ENCODE results near the gene CD82. TPM values are rescaled to one million over a fixed set of nuclear protein-coding genes. Genes with fewer than 3 reads are reported as not detected.
"Not testable (repeated sequence)": the region's sequence is repeated elsewhere in the genome, so short reads cannot be mapped to it uniquely, and the experiment has no call there.

Gene CD82
- polyA plus RNA-seq, 3 donors: 14.6 to 20.4 (median 17.8) TPM

DNA sequence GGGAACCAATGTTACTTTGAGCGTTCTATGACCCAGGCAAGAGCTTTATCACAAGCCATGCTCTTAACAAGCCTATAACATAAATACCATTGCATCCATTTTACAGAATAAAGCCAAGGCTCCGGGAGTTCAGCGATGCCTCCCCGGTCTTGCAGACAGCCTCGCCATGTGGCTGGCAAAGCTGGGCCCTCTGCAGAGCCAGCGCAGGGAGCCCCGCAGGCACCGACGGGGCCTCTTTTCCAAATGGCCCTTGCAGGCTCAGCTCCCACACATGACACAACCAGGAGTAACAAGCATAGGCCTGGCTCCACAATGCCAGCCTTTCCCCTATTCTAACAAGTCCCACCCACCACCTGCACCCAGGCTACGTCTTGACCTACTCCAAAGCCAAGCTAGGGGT, 89.1 kb downstream of the CD82 start:
- no peak for DNase-seq (ENCODE audit: low read depth in 3 of 3, low spot score in 2 of 3)

DNA sequence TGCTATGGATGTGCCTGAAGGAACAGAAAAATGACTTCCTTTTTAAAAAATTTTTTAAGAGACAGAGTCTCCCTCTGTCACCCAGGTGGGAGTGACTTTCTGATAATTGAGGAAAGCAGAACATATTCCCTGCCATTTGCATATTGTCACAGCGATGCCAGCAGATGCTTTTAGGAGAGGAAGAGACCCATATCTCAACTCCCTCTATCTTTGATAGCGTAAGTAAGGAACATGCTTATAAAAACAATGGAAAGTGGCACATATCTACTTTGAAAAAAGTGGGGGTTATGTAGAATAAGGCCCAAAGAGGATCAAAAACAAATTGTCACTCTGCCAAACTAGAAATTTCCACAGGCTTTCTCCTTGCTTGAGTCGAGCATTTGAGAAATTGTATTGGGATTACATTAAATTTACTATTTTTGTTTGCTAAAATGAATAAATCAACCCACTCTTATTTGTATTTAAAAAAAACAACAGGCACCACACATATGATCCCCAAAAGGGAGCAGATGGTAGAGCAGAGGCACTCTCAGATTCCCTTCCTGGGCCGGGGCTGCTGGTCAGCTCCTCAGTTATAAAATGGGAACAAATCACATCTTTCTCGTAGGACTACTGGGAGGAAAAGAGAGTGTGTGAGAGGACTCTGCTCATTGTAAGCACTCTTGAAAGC, 92.5 kb downstream of the CD82 start:
- no peak for DNase-seq (ENCODE audit: low read depth in 3 of 3, low spot score in 2 of 3)

DNA sequence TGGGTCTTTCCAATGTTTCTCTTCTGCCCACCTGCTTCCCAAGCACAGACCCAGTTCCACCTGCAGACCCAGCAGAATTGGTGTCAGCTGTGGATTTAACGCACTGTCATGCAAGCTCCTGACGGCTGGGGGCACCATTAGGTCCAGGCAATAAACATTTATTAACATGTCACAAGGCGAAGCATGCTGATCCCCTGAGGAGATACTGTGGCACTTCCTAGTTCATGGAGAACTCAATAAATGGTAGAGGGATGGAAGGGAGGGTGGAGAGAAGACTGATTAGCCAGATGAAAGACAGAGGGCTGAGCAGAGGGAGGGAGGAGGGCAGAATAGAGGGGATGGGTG, 93.0 kb downstream of the CD82 start:
- DNase-seq (ENCODE audit: low read depth in 3 of 3, low spot score in 2 of 3): no peak

DNA sequence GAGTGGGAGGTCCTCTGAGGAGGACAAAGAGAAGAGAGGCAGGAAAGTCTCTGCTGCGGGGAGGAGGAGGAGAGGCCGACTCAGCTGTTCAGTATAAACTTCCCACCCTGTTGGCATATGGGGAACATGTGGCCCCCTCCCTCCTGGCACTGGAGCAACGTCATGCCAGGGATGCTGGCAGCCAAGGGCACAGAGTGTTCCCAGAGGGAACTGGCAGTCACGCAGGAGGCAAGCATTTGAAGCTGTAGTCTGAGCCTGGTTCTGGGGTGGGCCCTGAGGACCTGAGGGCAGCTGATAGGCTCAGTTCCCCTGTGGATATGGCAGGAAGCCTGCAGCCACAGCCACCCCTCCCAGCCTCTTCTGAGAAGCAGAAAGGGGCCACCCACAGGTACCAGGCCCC, 94.2 kb downstream of the CD82 start:
- no peak for DNase-seq (ENCODE audit: low read depth in 3 of 3, low spot score in 2 of 3)

DNA sequence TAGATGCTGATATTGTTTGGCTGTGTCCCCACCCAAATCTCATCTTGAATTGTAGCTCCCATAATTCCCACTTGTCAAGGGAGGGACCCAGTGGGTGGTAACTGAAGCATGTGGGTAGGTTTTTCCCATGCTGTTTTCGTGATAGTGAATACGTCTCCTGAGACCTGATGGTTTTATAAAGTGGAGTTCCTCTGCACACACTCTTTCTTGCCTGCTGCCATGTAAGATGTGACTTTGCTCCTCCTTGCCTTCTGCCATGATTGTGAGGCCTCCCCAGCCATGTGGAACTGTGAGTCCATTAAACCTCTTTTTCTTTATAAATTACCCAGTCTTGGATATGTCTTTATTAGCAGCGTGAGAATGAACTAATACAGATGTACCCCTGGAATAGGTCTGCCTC, 95.1 kb downstream of the CD82 start:
- not testable (repeated sequence) for DNase-seq (ENCODE audit: low read depth in 3 of 3, low spot score in 2 of 3)

DNA sequence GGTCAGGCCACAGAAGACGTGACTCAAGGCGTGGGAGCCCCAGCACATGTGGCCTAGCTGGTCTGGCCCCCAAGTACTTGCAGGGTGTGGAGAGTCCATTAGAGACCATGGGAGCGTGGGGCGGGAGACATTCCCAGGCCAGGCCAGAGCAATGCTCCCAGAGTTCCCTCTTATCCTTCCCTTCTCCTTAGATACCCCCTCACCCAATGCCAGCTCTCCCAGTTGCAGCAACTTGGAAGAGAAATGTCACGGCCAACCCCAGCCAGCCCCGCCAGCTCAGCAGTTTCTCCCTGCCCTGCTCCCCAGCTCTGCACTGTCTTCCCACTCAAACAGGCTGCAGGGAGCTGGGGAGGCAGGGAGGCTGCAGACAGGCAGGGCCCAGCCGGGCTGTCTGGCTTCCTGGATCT, 95.9 kb downstream of the CD82 start:
- DNase-seq (ENCODE audit: low read depth in 3 of 3, low spot score in 2 of 3): no peak

Other genes starting within 250 kb of the CD82 start
- 10 to 100 TPM; 46.2 to 54.2 (median 47.0) TPM for gene TSPAN18, start 161.3 kb downstream of the CD82 start, polyA plus RNA-seq (ENCODE audit: insufficient read length in 3 of 3)

All from right renal cortex interstitium (tissue), 3 donors.